ENCODE results near the gene NCAM2.
A peak's percentile ranks its signal among the peaks of the same experiment; 100 is the strongest.

The NCAM2 gene

DNA sequence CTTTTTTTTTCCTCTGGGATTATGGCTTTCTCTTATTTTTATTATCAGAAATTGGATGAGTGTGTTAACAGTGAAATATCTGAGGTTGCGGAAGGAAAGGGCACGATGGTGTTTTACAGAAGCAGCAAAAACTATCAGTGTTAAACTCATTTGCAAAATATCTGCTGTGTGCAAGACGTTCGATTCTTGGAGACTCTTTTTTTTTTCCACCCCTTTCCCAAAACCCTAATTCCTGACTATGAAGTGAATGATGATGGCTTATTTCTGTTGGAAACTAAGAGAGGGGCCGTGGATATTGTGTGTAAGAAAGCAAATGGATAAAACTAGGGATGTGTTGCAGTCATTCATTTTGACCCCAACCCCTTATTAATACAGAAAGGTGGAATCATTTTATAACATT, 677 bp downstream of the NCAM2 start:
- Histone ChIP-seq H3K36me3 (no peaks in the 10 kb centered on the region), H4K20me1 (no peaks in the 10 kb centered on the region), H3K9ac (no peak overlapping the region), H3K27me3 (no peaks in the 10 kb centered on the region), H3K27ac (no peak overlapping the region), H3K4me2 (peak overlapping the region; percentile 68), H3K9me3 (peaks cover 11% of the 10 kb centered on the region), H3K4me3 (peak overlapping the region; percentile 67), H3K4me1 (no peaks in the 10 kb centered on the region)
- TF ChIP-seq Cebpa-rat (IDR thresholded peaks at IDR 0.05), result no peak

DNA sequence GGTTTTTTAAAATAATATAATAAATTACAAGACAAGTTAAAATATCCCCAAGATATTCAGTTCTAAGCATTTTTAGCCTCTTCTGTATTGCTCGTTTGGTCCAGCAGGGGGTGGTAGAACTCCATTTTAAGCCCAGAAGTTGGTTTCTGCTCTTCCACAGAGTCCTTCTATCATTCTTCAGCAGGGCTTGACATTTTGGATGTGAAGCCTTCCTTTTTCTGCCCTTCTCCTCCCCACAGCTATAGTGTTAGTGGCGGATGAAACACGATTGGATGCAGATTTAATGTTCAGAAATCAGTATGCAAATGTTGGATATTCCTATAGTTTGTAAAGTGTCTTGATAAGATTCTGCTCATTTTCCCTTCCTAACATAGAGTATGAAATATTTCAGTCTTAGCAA, 1.4 kb downstream of the NCAM2 start:
- Histone ChIP-seq H3K4me3 (no peak overlapping the region), H3K27me3 (no peaks in the 10 kb centered on the region), H3K9ac (no peak overlapping the region), H3K36me3 (no peaks in the 10 kb centered on the region), H3K27ac (no peak overlapping the region), H3K4me1 (no peaks in the 10 kb centered on the region), H3K9me3 (peaks cover 11% of the 10 kb centered on the region), H4K20me1 (no peaks in the 10 kb centered on the region), H3K4me2 (no peak overlapping the region)
- TF ChIP-seq Cebpa-rat (IDR thresholded peaks at IDR 0.05), result no peak

DNA sequence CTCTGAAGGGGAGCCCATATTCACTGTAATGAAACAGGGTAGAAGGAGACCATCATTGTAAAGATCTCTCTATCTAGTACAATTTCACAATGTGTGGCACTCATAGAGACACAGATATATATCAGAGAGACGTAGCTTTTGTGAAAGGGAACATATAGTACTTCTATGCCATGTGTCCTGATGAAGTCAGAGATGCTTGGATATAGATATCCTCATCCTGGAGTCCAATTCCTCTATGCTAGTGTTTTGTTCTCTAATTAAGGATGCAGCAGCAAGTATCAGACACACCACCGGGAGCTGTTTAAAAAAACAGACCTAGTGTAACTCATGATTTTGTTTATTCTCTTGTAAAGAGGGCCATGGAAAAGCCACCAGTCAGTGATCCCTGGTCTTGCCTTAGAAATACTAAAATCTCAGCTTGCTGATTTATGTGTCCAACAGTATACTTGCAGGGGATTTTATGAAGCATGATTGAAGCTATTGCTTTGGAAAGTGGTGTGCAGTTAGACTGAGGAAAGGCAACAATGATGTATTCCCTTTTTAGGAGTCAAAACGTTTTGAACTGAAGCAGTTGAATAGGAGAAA, 2.5 kb downstream of the NCAM2 start:
- H3K27me3 ChIP-seq, result no peaks in the 10 kb centered on the region
- H3K36me3 ChIP-seq, result no peaks in the 10 kb centered on the region
- H3K4me1 ChIP-seq, result no peaks in the 10 kb centered on the region
- no peak overlapping the region for H3K27ac ChIP-seq
- no peaks in the 10 kb centered on the region for H4K20me1 ChIP-seq
- H3K4me2 ChIP-seq, result no peak overlapping the region
- no peak for TF ChIP-seq Cebpa-rat (IDR thresholded peaks at IDR 0.05)
- no peak overlapping the region for H3K4me3 ChIP-seq
- no peak overlapping the region for H3K9ac ChIP-seq
- peaks cover 11% of the 10 kb centered on the region for H3K9me3 ChIP-seq

DNA sequence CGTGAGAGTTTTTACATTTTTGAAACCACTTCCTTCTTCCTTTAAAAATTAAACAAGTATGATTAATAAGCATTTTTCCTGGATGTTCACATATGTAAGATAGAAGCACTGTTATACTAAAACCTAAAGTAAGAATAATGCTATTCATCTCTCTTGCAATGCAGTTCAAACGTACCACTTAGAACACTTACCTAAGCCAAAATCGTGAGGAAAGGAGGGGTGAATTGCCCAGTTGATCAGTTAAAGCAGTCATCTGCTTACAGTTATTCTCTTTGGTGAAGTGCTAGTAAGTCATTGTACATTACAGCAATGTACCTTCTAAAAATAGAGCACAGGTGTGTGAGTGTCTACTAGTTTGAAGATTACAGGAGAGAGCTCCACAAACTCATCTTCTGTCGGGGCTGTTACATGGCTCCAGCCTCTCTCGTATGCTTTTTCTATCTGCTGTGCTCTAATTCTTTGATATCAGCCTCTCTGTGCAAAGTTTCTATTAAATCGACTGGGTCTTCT, 3.4 kb downstream of the NCAM2 start:
- no peak overlapping the region for H3K4me2 ChIP-seq
- no peaks in the 10 kb centered on the region for H4K20me1 ChIP-seq
- TF ChIP-seq Cebpa-rat (IDR thresholded peaks at IDR 0.05), result no peak
- no peak overlapping the region for H3K4me3 ChIP-seq
- no peaks in the 10 kb centered on the region for H3K4me1 ChIP-seq
- no peak overlapping the region for H3K9ac ChIP-seq
- no peak overlapping the region for H3K27ac ChIP-seq
- no peaks in the 10 kb centered on the region for H3K27me3 ChIP-seq
- peaks cover 11% of the 10 kb centered on the region for H3K9me3 ChIP-seq
- no peaks in the 10 kb centered on the region for H3K36me3 ChIP-seq

DNA sequence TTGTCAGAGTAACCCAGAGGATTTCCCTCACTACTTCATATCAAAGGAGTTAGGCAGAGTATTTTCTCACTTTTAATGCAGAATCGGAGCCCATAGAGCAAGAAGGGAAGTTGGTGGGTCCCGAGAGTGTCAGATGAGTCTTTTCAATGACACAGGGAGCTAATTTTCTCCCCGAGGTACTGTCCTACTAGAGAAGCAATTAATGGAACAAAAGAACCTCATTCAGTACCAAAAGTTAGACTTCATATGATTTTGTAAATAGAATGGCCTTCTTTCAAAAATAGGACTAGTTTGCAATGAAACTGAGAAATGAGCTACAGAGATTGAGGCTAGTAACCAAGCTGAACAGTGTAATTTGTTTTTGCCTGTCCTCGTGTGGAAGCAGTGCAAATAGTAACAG, 3.9 kb downstream of the NCAM2 start:
- no peak overlapping the region for H3K27ac ChIP-seq
- H3K4me2 ChIP-seq, result no peak overlapping the region

DNA sequence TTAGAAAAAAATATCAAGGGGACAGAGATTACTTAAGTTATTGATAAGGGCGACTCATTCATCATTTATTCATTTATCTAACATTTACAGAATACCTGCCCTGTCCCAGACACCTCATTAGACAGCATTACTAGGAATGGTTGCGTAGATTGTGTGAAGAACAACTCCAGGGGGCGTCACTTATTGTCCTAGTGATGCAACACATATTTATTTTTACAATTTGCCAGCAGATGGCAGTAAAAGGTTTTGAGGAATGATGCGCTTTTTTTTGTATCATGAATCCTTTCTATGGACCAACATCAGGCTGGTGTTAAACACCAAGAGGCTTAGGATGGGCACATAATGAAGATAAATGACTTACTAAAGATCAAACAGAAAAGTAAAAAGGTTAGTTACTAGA, 5.5 kb downstream of the NCAM2 start:
- no peaks in the 10 kb centered on the region for H3K4me1 ChIP-seq
- no peaks in the 10 kb centered on the region for H3K36me3 ChIP-seq
- no peaks in the 10 kb centered on the region for H4K20me1 ChIP-seq
- H3K4me2 ChIP-seq, result no peak overlapping the region
- no peak overlapping the region for H3K27ac ChIP-seq
- no peaks in the 10 kb centered on the region for H3K9me3 ChIP-seq
- TF ChIP-seq Cebpa-rat (IDR thresholded peaks at IDR 0.05), result no peak
- no peaks in the 10 kb centered on the region for H3K27me3 ChIP-seq
- no peak overlapping the region for H3K9ac ChIP-seq
- H3K4me3 ChIP-seq, result no peak overlapping the region

More for the DNA sequence above, 3.9 kb downstream of the NCAM2 start:
- Histone ChIP-seq H4K20me1 (no peaks in the 10 kb centered on the region), H3K9me3 (peaks cover 7% of the 10 kb centered on the region), H3K4me1 (no peaks in the 10 kb centered on the region), H3K9ac (no peak overlapping the region), H3K27me3 (no peaks in the 10 kb centered on the region), H3K4me3 (no peak overlapping the region), H3K36me3 (no peaks in the 10 kb centered on the region)
- TF ChIP-seq Cebpa-rat (IDR thresholded peaks at IDR 0.05), result no peak

DNA sequence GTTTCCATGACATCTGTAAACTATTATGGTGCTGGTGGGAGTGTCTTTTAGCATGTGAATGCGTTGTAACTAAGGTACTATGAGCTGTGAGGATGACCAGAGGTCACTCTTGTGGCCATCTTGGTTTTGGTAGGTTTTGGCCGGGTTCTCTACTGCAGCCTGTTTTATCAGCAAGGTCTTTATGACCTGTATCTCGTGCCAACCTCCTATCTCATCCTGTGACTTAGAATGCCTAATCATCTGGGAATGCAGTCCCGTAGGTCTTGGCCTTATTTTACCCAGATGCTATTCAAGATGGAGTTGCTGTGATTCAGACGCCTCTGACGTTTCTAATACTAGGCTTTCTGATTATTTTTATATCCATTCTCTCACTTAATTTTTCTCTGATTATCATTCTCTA, 9.4 kb downstream of the NCAM2 start:
- Histone ChIP-seq H3K4me2 (no peak overlapping the region), H3K9ac (no peak overlapping the region), H3K4me3 (no peak overlapping the region), H3K4me1 (no peaks in the 10 kb centered on the region), H4K20me1 (no peaks in the 10 kb centered on the region), H3K27ac (no peak overlapping the region), H3K9me3 (no peaks in the 10 kb centered on the region), H3K36me3 (no peaks in the 10 kb centered on the region), H3K27me3 (no peaks in the 10 kb centered on the region; the same call in 1 of the 2 replicates)
- TF ChIP-seq Cebpa-rat (IDR thresholded peaks at IDR 0.05), result no peak

DNA sequence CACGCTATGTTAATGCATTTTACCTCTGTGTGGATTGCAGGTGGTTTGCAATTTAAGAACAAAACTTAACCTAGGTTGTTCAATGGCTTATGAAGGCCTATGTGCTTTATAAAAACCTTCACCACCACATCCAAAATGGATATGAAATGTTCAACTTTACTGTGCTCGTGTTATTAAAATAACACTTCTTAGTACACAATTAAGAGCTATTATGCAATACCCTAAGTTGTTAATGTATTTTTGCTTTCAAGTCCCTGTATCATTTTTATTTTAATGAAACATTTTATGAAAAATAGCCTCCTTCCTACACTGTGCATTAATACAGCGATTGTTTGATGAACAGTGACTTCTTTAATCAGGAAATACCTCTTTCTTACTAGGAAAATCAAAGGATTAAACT, 12.0 kb downstream of the NCAM2 start:
- Histone ChIP-seq H3K27ac (no peak overlapping the region), H3K36me3 (no peaks in the 10 kb centered on the region), H3K27me3 (no peaks in the 10 kb centered on the region; the same call in 1 of the 2 replicates), H3K4me3 (no peak overlapping the region), H3K9me3 (no peaks in the 10 kb centered on the region), H3K4me2 (no peak overlapping the region), H3K4me1 (no peaks in the 10 kb centered on the region), H3K9ac (no peak overlapping the region), H4K20me1 (no peaks in the 10 kb centered on the region)
- no peak for TF ChIP-seq Cebpa-rat (IDR thresholded peaks at IDR 0.05)

DNA sequence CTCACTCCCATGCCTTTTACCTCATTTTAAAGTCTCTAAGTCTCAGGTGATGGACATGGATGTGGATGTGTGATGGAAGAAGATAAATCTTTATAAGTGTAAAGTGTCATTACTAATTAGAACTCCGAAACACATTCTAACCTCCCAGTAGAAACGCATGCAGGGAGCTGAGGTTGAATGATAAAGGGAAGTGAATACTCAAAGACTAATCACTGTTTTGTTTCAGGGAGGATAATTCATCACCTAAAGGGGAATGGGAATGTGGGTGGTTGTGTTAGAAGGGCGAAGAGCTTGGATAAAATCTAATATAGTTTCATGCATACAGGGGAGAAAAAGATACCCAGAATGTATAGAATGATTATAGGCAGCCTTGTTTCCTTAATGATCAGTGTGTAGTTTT, 12.5 kb downstream of the NCAM2 start:
- no peaks in the 10 kb centered on the region; the same call in 1 of the 2 replicates for H3K27me3 ChIP-seq
- H4K20me1 ChIP-seq, result no peaks in the 10 kb centered on the region
- H3K9ac ChIP-seq, result no peak overlapping the region
- no peaks in the 10 kb centered on the region for H3K4me1 ChIP-seq
- no peak for TF ChIP-seq Cebpa-rat (IDR thresholded peaks at IDR 0.05)
- H3K4me2 ChIP-seq, result no peak overlapping the region
- no peaks in the 10 kb centered on the region for H3K36me3 ChIP-seq
- no peaks in the 10 kb centered on the region for H3K9me3 ChIP-seq
- H3K4me3 ChIP-seq, result no peak overlapping the region
- no peak overlapping the region for H3K27ac ChIP-seq

DNA sequence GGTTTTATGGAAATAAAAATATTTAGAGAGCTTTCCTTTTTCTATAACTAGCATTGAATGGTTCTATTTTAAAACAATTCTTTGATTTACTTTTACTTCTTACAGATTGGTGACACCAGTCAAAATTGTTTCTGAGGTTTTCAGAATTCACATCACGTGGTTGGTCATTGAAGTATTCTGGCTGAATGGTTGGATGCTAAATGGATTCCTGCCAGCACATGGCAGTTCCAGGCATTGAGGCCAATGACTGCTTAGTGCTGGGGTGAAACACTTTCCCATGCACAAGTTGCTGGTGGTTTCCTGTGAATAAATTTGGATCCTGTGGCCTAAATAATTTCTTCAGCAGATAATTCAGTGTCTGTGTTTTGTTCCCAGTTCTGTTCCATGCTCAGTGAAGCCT, 20.6 kb downstream of the NCAM2 start:
- Histone ChIP-seq H3K9me3 (no peaks in the 10 kb centered on the region), H3K36me3 (no peaks in the 10 kb centered on the region), H4K20me1 (no peaks in the 10 kb centered on the region), H3K9ac (no peak overlapping the region), H3K4me2 (no peak overlapping the region), H3K27me3 (no peaks in the 10 kb centered on the region), H3K4me3 (no peak overlapping the region), H3K4me1 (peaks cover 6% of the 10 kb centered on the region; the same call in 1 of the 2 replicates), H3K27ac (no peak overlapping the region)
- no peak for TF ChIP-seq Cebpa-rat (IDR thresholded peaks at IDR 0.05)

DNA sequence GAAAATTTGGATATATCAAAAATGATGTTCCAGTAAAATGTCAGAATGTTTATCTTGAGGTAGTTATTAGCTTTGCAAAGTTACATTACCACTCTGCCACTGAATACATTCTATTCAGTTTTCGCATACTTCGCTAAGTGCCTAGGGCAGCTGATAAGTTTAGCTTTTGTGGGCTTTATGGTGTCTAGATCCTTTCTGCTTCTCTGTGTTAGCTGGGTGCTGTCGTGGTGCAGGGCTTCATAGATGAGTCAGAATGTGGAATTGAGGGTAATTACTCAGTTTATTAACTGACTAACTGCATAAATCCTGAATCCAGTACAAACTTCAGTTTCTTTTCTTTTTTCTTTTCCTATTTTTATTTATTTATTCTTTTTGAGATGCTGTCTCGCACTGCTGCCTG, 21.5 kb downstream of the NCAM2 start:
- Histone ChIP-seq H3K27me3 (no peaks in the 10 kb centered on the region), H4K20me1 (no peaks in the 10 kb centered on the region), H3K4me3 (no peak overlapping the region), H3K27ac (no peak overlapping the region), H3K9me3 (no peaks in the 10 kb centered on the region), H3K36me3 (no peaks in the 10 kb centered on the region), H3K9ac (no peak overlapping the region), H3K4me1 (peaks cover 6% of the 10 kb centered on the region; the same call in 1 of the 2 replicates), H3K4me2 (no peak overlapping the region)
- no peak for TF ChIP-seq Cebpa-rat (IDR thresholded peaks at IDR 0.05)
